MCF 10A (cell line): Measurements from ENCODE around the gene CLEC11A. TPM values are rescaled to one million over a fixed set of nuclear protein-coding genes. Genes with fewer than 3 reads are reported as not detected.

ENCODE experiments used
- BruUV-seq: library from RNA; stranded (reverse); fragments of 400-500 nt; replicated peaks from 2 replicates; lab custom pipeline; 2021; lab: Mats Ljungman, UMichigan
- CTCF ChIA-PET: fragments of 300-600 bp; sonication (Branson Sonifier 250); formaldehyde crosslinking; extraction: SDS; loops from one replicate; lab custom pipeline; 2021; ENCODE audit warnings: antibody characterized with exemption, inconsistent platforms; lab: Yijun Ruan, JAX
- POLR2A ChIA-PET: fragments of 300-600, 350-650 bp; sonication (Branson Sonifier 250); formaldehyde crosslinking; extraction: SDS; loops from one replicate; lab custom pipeline; 2020; ENCODE audit warnings: antibody characterized with exemption, inconsistent platforms; lab: Yijun Ruan, JAX
- DNase-seq: peaks from one replicate; pipeline ENCODE4 v3.0.0-alpha.2; 2018; ENCODE audit not compliant: unreplicated experiment
- H3K27ac Mint-ChIP-seq: one replicate; pipeline ENCODE4 v1.8.0; 2022; ENCODE audit warnings: mild to moderate bottlenecking, low read depth, mixed read lengths; ENCODE audit not compliant: unreplicated experiment
- H3K27me3 Mint-ChIP-seq: one replicate; pipeline ENCODE4 v1.8.0; 2022; ENCODE audit warnings: mixed read lengths; ENCODE audit not compliant: insufficient read depth, unreplicated experiment
- H3K36me3 Mint-ChIP-seq: one replicate; pipeline ENCODE4 v1.8.0; 2022; ENCODE audit warnings: mild to moderate bottlenecking, moderate library complexity, mixed read lengths; ENCODE audit not compliant: insufficient read depth, unreplicated experiment
- H3K4me1 Mint-ChIP-seq: one replicate; pipeline ENCODE4 v1.8.0; 2022; ENCODE audit warnings: mixed read lengths; ENCODE audit not compliant: insufficient read depth, unreplicated experiment
- H3K4me3 Mint-ChIP-seq: one replicate; pipeline ENCODE4 v1.8.0; 2022; ENCODE audit warnings: mild to moderate bottlenecking, moderate library complexity, mixed read lengths; ENCODE audit not compliant: unreplicated experiment
- H3K9me3 Mint-ChIP-seq: one replicate; pipeline ENCODE4 v1.8.0; 2022; ENCODE audit warnings: mixed read lengths; ENCODE audit not compliant: unreplicated experiment
- CTCF ChIP-seq: fragments of 200-600 bp; IDR thresholded peaks from one replicate; pipeline ENCODE4 v1.8.0; 2022; ENCODE audit warnings: antibody characterized with exemption, mild to moderate bottlenecking; ENCODE audit not compliant: unreplicated experiment
- intact Hi-C: fragments of 100-400 bp; cut with micrococcal nuclease; formaldehyde crosslinking; loops from 2 replicates; pipeline ENCODE4 v1.14.1; 2022
- total RNA-seq: library from RNA; stranded (reverse); gene quantifications from 2 replicates; pipeline ENCODE4 v1.2.3, GENCODE V29; 2022

The CLEC11A gene
- total RNA-seq, 1 experiment from 2014 or later = 2.4 TPM

DNA sequence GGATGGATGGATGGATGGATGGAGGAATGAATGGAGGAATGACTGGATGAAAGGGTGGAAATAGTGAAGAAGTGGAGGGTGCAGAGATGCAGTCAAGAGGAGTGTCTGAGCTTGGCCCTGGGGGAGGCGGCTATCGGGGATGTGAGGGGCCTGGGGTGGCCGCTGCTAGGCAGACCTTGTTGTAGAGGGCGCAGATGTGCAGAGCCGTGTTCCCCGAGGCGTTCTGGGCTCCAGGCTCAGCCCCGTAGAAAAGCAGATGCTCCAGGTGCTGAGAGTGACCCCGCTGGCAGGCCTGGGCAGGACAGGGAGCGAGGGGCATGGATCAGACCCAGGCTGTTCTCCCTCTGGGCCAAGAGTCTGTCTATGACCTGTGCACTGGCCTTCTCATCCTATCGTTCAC lies 12.0 kb upstream of the CLEC11A start:
- Mint-ChIP-seq H3K4me3 (no peak overlapping the region), H3K9me3 (no peaks in the 10 kb centered on the region), H3K4me1 (no peaks in the 10 kb centered on the region), H3K27me3 (peaks cover 41% of the 10 kb centered on the region), H3K27ac (no peak overlapping the region), H3K36me3 (no peaks in the 10 kb centered on the region)
- no TSS peak for BruUV-seq
- intact Hi-C loops = no loop called here
- ChIA-PET POLR2A (no interaction called here), CTCF (interaction anchor here (0.7 kb wide), 1 partner anchor 199 kb away, joined by 3 read pairs; no protein-coding TSS in a partner anchor)
- no peak for DNase-seq
- no peak for TF ChIP-seq CTCF

- ChIA-PET CTCF (interaction anchor here (1.0 kb wide), 1 partner anchor 8 kb away, joined by 9 read pairs; no protein-coding TSS in a partner anchor), POLR2A (no interaction called here)
- Mint-ChIP-seq H3K36me3 (no peaks in the 10 kb centered on the region), H3K4me1 (no peaks in the 10 kb centered on the region), H3K4me3 (no peak overlapping the region), H3K27ac (no peak overlapping the region), H3K27me3 (peaks cover 42% of the 10 kb centered on the region), H3K9me3 (no peaks in the 10 kb centered on the region)
- intact Hi-C loops = no loop called here
- BruUV-seq = no TSS peak
- no peak for DNase-seq
- TF ChIP-seq CTCF = no peak
Observed at GRCh38 chr19:50711805-50712204, 11.4 kb upstream of the CLEC11A start.

DNA sequence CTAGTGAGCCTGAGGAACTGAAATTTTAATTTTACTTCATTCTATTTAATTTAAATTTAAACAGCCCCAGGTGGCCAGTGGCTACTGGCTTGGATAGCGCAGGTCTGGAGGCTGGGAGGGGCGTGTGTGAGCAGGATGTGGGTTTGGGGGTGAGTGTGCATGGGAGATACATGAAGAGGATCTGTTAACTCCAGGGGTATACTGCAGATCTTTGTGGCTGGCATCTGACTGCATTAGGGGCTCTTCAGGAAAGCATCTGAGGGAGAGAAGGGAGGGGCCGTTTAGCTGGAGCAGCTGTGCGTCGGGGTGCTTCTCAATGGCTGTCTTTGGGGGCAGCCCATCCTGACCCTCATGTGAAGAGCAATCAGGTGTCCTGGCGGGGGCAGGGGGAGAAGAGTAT lies 10.3 kb upstream of the CLEC11A start:
- intact Hi-C loops = no loop called here
- H3K36me3 Mint-ChIP-seq = no peaks in the 10 kb centered on the region
- H3K27ac Mint-ChIP-seq = no peak overlapping the region
- ChIA-PET POLR2A (interaction anchor here (0.6 to 0.8 kb wide), 2 partner anchors 12 to 780 kb away, joined by 3 to 5 read pairs; no protein-coding TSS in a partner anchor), CTCF (interaction anchor here (0.6 to 1.0 kb wide), 2 partner anchors 9 to 212 kb away, joined by 4 to 9 read pairs; no protein-coding TSS in a partner anchor)
- no peaks in the 10 kb centered on the region for H3K9me3 Mint-ChIP-seq
- TF ChIP-seq CTCF = no peak
- DNase-seq = no peak
- H3K4me3 Mint-ChIP-seq = no peak overlapping the region
- peaks cover 52% of the 10 kb centered on the region for H3K27me3 Mint-ChIP-seq
- BruUV-seq = no TSS peak
- H3K4me1 Mint-ChIP-seq = no peaks in the 10 kb centered on the region

DNA sequence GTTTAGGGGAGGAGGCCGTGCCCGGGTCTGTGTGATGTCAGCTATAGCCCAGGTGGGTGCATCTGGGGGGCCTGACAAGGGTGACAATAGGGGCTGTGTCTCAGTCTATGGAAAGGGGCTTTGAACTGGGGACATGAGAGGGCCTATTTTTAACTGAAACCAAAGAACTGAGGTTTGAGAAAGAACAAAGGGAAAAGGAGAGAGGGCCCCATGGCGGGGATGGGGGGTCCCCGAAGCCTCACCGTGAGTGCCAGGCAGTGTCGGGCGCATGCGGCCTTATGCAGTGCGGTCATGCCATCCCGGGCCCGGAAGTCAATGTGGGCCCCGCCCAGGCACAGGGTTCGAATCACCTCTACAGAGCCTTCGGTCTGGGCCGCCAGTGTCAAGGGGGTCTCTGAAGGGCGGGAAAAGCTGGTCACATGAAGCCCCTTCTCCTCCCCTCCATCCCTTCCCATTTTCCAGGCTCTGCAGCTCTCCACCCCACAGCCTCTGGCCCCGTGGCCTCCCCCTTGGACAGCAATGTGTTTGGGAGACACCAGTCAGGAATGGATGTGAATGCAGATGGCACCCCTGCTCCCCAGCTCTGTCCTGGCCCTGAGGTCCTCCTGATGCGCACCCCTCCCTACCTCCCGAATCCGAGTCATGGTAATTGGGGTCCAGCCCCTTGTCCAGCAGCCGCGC lies 9.5 kb upstream of the CLEC11A start:
- Mint-ChIP-seq H3K4me3 (no peak overlapping the region), H3K27me3 (peaks cover 52% of the 10 kb centered on the region), H3K36me3 (no peaks in the 10 kb centered on the region), H3K9me3 (no peaks in the 10 kb centered on the region), H3K27ac (no peak overlapping the region), H3K4me1 (no peaks in the 10 kb centered on the region)
- ChIA-PET POLR2A (interaction anchor here (0.6 kb wide), 1 partner anchor 780 kb away, joined by 3 read pairs; no protein-coding TSS in a partner anchor), CTCF (interaction anchor here (0.6 kb wide), 1 partner anchor 211 kb away, joined by 4 read pairs; no protein-coding TSS in a partner anchor)
- no peak for DNase-seq
- intact Hi-C loops = no loop called here
- TF ChIP-seq CTCF = no peak
- BruUV-seq = no TSS peak
